PC-3 (cell line): ENCODE data around the gene CARD19. TPM values are rescaled to one million over a fixed set of nuclear protein-coding genes. Genes with fewer than 3 reads are reported as not detected.

ENCODE experiments used
- ATAC-seq: fragments of 200-7000 bp; cut with Tn5 transposase; 2 replicates; pipeline ENCODE4 v1.9.1; 2020; ENCODE audit warnings: mild to moderate bottlenecking, moderate library complexity
- BruUV-seq: library from RNA; stranded (reverse); fragments of 400-500 nt; replicated peaks from 2 replicates; lab custom pipeline; 2021; lab: Mats Ljungman, UMichigan
- CTCF ChIA-PET: fragments of 300-600 bp; sonication (Branson Sonifier 250); formaldehyde crosslinking; loops from one replicate; lab custom pipeline; 2022; ENCODE audit warnings: antibody characterized with exemption; lab: Charles Lee
- POLR2A ChIA-PET: fragments of 300-600 bp; sonication (Branson Sonifier 250); formaldehyde crosslinking; loops from one replicate; lab custom pipeline; 2022; ENCODE audit warnings: antibody characterized with exemption; ENCODE audit not compliant: unreplicated experiment; lab: Charles Lee
- DNase-seq: peaks from one replicate; pipeline ENCODE4 v3.0.0-alpha.2; 2015
- H2AFZ ChIP-seq: fragments of 300-600 bp; sonication (generic); 2 replicates; pipeline ENCODE4 v1.6.0; 2016; ENCODE audit warnings: antibody characterized with exemption, low read length
- H3F3A ChIP-seq: fragments of 300-600 bp; sonication (generic); one replicate; pipeline ENCODE4 v1.6.0; 2017; ENCODE audit warnings: antibody characterized with exemption, low read length, control low read depth, mild to moderate bottlenecking; ENCODE audit not compliant: unreplicated experiment
- H3K27ac ChIP-seq: fragments of 300-600 bp; sonication (generic); 2 replicates; pipeline ENCODE4 v1.5.1; 2016; ENCODE audit warnings: mild to moderate bottlenecking, low read length
- H3K27me3 ChIP-seq: fragments of 300-600 bp; sonication (generic); 2 replicates; pipeline ENCODE4 v1.6.1; 2016; ENCODE audit warnings: low read length, mixed read lengths
- H3K36me3 ChIP-seq: fragments of 300-600 bp; sonication (generic); 2 replicates; pipeline ENCODE4 v1.6.1; 2016; ENCODE audit warnings: low read depth, mixed run types, low read length, mixed read lengths
- H3K4me1 ChIP-seq: fragments of 300-600 bp; sonication (generic); 2 replicates; pipeline ENCODE4 v1.5.1; 2016; ENCODE audit warnings: low read length; ENCODE audit not compliant: insufficient read depth
- H3K4me2 ChIP-seq: fragments of 300-600 bp; sonication (generic); 2 replicates; pipeline ENCODE4 v1.6.0; 2016; ENCODE audit warnings: low read length
- H3K4me3 ChIP-seq: fragments of 300-600 bp; sonication (generic); 2 replicates; pipeline ENCODE4 v1.5.1; 2016; ENCODE audit warnings: mild to moderate bottlenecking, low read length, mixed read lengths
- H3K79me2 ChIP-seq: fragments of 300-600 bp; sonication (generic); 2 replicates; pipeline ENCODE4 v1.6.1; 2017; ENCODE audit warnings: low read length, mixed read lengths
- H3K9ac ChIP-seq: fragments of 300-600 bp; sonication (generic); 2 replicates; pipeline ENCODE4 v1.6.0; 2016; ENCODE audit warnings: mild to moderate bottlenecking, low read length
- H3K9me2 ChIP-seq: fragments of 300-600 bp; sonication (generic); replicated peaks from 2 replicates; pipeline ENCODE4 v1.6.1; 2016; ENCODE audit warnings: mixed run types, low read length, mixed read lengths
- H3K9me3 ChIP-seq: fragments of 300-600 bp; sonication (generic); 2 replicates; pipeline ENCODE4 v1.6.1; 2016; ENCODE audit warnings: low read length, mixed read lengths
- H4K20me1 ChIP-seq: fragments of 300-600 bp; sonication (generic); 2 replicates; pipeline ENCODE4 v1.6.1; 2016; ENCODE audit warnings: low read length, mixed read lengths
- EZH2 ChIP-seq: fragments of 300-600 bp; sonication (generic); IDR thresholded peaks from one replicate; pipeline ENCODE4 v1.6.1; 2017; ENCODE audit warnings: antibody characterized with exemption, mild to moderate bottlenecking, low read length; ENCODE audit not compliant: unreplicated experiment
- EZH2phosphoT487 ChIP-seq: fragments of 300-600 bp; sonication (generic); IDR thresholded peaks from 2 replicates; pipeline ENCODE4 v1.6.1; 2018; ENCODE audit warnings: mild to moderate bottlenecking, antibody characterized with exemption, low read length, borderline replicate concordance
- intact Hi-C: fragments of 100-400 bp; cut with micrococcal nuclease; formaldehyde crosslinking; loops from 2 replicates; pipeline ENCODE4 v1.9.0; 2023
- total RNA-seq: library from RNA; depleted of rRNA; stranded (reverse); fragments of >200 nt; gene quantifications from 2 replicates; pipeline ENCODE4 v1.2.3, GENCODE V29; 2014
- TF ChIP-seq, protein P1 (sequence below): fragments of 300-600 bp; sonication (generic); conservative IDR thresholded peaks from 2 replicates; pipeline ENCODE4 v1.5.1; 2017; ENCODE audit warnings: antibody characterized with exemption, low read depth, mild to moderate bottlenecking, low read length

CARD19 gene
- total RNA-seq, 1 experiment from 2014 or later: 68.6 TPM

GRCh38 chr9:93052791-93053540, 43.1 kb upstream of the CARD19 start:
- TF ChIP-seq, protein P1, sequence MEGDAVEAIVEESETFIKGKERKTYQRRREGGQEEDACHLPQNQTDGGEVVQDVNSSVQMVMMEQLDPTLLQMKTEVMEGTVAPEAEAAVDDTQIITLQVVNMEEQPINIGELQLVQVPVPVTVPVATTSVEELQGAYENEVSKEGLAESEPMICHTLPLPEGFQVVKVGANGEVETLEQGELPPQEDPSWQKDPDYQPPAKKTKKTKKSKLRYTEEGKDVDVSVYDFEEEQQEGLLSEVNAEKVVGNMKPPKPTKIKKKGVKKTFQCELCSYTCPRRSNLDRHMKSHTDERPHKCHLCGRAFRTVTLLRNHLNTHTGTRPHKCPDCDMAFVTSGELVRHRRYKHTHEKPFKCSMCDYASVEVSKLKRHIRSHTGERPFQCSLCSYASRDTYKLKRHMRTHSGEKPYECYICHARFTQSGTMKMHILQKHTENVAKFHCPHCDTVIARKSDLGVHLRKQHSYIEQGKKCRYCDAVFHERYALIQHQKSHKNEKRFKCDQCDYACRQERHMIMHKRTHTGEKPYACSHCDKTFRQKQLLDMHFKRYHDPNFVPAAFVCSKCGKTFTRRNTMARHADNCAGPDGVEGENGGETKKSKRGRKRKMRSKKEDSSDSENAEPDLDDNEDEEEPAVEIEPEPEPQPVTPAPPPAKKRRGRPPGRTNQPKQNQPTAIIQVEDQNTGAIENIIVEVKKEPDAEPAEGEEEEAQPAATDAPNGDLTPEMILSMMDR: no peak
- TF ChIP-seq EZH2phosphoT487 (no peak), EZH2 (no peak)
- no peaks in the 10 kb centered on the region for H3K9me3 ChIP-seq
- ChIA-PET POLR2A (no interaction called here), CTCF (no interaction called here)
- no peak for ATAC-seq
- no TSS peak for BruUV-seq
- no peaks in the 10 kb centered on the region for H3K27me3 ChIP-seq
- no peaks in the 10 kb centered on the region for H4K20me1 ChIP-seq
- no peaks in the 10 kb centered on the region for H3K79me2 ChIP-seq
- H3K9ac ChIP-seq: no peak overlapping the region
- H3F3A ChIP-seq: no peaks in the 10 kb centered on the region
- H3K9me2 ChIP-seq: no peaks in the 10 kb centered on the region
- no peak overlapping the region for H2AFZ ChIP-seq
- H3K4me2 ChIP-seq: no peak overlapping the region
- no peak for DNase-seq
- H3K4me3 ChIP-seq: no peak overlapping the region
- intact Hi-C loops: no loop called here
- no peak overlapping the region for H3K27ac ChIP-seq
- no peaks in the 10 kb centered on the region for H3K36me3 ChIP-seq
- H3K4me1 ChIP-seq: no peaks in the 10 kb centered on the region

- TF ChIP-seq, protein P1: no peak
- no peak for TF ChIP-seq EZH2
- no peak for TF ChIP-seq EZH2phosphoT487
- H3K9me2 ChIP-seq: no peaks in the 10 kb centered on the region
- H3K4me1 ChIP-seq: no peaks in the 10 kb centered on the region
- H4K20me1 ChIP-seq: no peaks in the 10 kb centered on the region
- intact Hi-C loops: no loop called here
- H3K9ac ChIP-seq: no peak overlapping the region
- no peaks in the 10 kb centered on the region for H3F3A ChIP-seq
- H3K27me3 ChIP-seq: no peaks in the 10 kb centered on the region
- H3K27ac ChIP-seq: no peak overlapping the region
- no peaks in the 10 kb centered on the region for H3K36me3 ChIP-seq
- DNase-seq (no peak), ATAC-seq (no peak)
- CTCF ChIA-PET: no interaction called here
- POLR2A ChIA-PET: no interaction called here
- no peak overlapping the region for H3K4me2 ChIP-seq
- H2AFZ ChIP-seq: no peak overlapping the region
- H3K79me2 ChIP-seq: no peaks in the 10 kb centered on the region
- BruUV-seq: no TSS peak
- H3K9me3 ChIP-seq: no peaks in the 10 kb centered on the region
- H3K4me3 ChIP-seq: no peak overlapping the region
Observed at GRCh38 chr9:93053781-93054331, 42.2 kb upstream of the CARD19 start.
